Bronchial epithelial cell (primary cell): ENCODE measurements around the gene IL7R. TPM values are rescaled to one million over a fixed set of nuclear protein-coding genes. Genes with fewer than 3 reads are reported as not detected.

Source experiments
- DNase-seq: peaks from one replicate; pipeline ENCODE4 v3.0.0-alpha.2; 2010; ENCODE audit warnings: low read depth
- FAIRE-seq: peaks from 2 replicates; lab custom pipeline; 2011; peaks lifted over from hg19 to GRCh38; lab: Jason Lieb, UNC
- H3K27me3 ChIP-seq: 2 replicates; pipeline ENCODE4 v1.5.1; 2011; ENCODE audit warnings: low read length; ENCODE audit not compliant: control insufficient read depth, insufficient read depth
- H3K36me3 ChIP-seq: 2 replicates; pipeline ENCODE4 v1.5.1; 2011; ENCODE audit warnings: low read length; ENCODE audit not compliant: control insufficient read depth, insufficient read depth
- H3K4me3 ChIP-seq: 2 replicates; pipeline ENCODE4 v1.5.1; 2011; ENCODE audit warnings: mild to moderate bottlenecking, low read depth, low read length, control low read depth
- total RNA-seq: library from RNA; depleted of rRNA; stranded (reverse); fragments of >200 nt; gene quantifications from 2 replicates; pipeline ENCODE4 v1.2.1, GENCODE V29; 2014
- TF ChIP-seq, protein P1 (sequence below): IDR thresholded peaks from 2 replicates; pipeline ENCODE4 v1.5.1; 2011; ENCODE audit warnings: mild to moderate bottlenecking, moderate library complexity, low read length, control low read depth, inconsistent platforms; ENCODE audit not compliant: insufficient read depth, severe bottlenecking

Gene IL7R
- total RNA-seq, 1 donor from 2014 or later, result 0.26 TPM

DNA sequence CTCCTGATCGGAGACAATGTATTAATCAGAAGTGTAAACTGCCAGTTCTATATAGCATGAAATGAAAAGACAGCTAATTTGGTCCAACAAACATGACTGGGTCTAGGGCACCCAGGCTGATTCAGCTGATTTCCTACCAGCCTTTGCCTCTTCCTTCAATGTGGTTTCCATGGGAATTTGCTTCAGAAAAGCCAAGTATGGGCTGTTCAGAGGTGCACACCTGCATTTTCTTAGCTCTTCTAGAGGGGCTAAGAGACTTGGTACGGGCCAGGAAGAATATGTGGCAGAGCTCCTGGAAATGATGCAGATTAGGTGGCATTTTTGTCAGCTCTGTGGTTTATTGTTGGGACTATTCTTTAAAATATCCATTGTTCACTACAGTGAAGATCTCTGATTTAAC, 22.4 kb downstream of the IL7R start:
- Histone ChIP-seq H3K27me3 (no peaks in the 10 kb centered on the region), H3K36me3 (no peaks in the 10 kb centered on the region), H3K4me3 (no peak overlapping the region)
- no peak for FAIRE-seq
- TF ChIP-seq, protein P1, sequence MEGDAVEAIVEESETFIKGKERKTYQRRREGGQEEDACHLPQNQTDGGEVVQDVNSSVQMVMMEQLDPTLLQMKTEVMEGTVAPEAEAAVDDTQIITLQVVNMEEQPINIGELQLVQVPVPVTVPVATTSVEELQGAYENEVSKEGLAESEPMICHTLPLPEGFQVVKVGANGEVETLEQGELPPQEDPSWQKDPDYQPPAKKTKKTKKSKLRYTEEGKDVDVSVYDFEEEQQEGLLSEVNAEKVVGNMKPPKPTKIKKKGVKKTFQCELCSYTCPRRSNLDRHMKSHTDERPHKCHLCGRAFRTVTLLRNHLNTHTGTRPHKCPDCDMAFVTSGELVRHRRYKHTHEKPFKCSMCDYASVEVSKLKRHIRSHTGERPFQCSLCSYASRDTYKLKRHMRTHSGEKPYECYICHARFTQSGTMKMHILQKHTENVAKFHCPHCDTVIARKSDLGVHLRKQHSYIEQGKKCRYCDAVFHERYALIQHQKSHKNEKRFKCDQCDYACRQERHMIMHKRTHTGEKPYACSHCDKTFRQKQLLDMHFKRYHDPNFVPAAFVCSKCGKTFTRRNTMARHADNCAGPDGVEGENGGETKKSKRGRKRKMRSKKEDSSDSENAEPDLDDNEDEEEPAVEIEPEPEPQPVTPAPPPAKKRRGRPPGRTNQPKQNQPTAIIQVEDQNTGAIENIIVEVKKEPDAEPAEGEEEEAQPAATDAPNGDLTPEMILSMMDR, result no peak
- DNase-seq, result no peak

DNA sequence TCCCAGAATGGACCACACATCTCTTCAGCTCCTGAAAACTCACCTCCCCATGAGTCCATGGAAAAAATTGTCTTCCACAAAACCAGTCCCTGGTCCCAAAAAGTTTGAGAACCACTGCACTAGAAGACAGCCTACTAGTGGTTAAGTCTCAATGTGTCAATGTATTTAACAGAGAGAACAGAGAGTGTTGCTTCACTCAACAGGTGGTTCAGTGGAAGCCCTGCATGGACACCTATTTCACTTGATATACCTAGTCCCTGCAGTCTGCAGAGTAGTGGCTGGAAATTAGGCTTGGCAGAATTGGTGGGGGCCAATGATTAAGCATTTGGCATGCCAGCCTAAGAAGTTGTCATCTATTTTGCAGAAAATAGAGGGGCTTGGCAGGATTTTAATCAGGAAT, 23.0 kb downstream of the IL7R start:
- H3K36me3 ChIP-seq, result no peaks in the 10 kb centered on the region
- H3K4me3 ChIP-seq, result no peak overlapping the region
- H3K27me3 ChIP-seq, result no peaks in the 10 kb centered on the region
- TF ChIP-seq, protein P1, result no peak
- DNase-seq, result no peak
- no peak for FAIRE-seq

DNA sequence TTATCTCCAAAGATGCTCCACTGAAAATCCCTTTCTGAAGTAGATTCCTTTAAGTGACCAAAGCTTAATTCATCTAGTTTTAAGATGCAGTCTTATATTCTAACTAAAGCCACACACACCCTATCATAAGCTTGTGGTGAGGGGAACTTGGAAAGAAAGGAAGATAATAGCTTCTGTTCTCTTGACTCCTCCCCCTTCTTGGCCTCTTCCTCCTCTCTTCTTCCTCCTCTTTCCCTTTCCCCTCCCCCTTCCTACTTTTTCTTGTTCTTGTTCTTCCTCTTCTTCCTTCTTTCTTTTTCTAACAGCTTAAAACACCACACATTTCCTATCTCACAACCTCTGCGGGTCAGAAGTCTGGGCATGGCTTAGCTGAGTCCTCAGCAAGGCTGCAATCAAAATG, 23.5 kb downstream of the IL7R start:
- H3K27me3 ChIP-seq, result no peaks in the 10 kb centered on the region
- FAIRE-seq (no peak), DNase-seq (no peak)
- H3K36me3 ChIP-seq, result no peaks in the 10 kb centered on the region
- TF ChIP-seq, protein P1, result no peak
- no peak overlapping the region for H3K4me3 ChIP-seq

DNA sequence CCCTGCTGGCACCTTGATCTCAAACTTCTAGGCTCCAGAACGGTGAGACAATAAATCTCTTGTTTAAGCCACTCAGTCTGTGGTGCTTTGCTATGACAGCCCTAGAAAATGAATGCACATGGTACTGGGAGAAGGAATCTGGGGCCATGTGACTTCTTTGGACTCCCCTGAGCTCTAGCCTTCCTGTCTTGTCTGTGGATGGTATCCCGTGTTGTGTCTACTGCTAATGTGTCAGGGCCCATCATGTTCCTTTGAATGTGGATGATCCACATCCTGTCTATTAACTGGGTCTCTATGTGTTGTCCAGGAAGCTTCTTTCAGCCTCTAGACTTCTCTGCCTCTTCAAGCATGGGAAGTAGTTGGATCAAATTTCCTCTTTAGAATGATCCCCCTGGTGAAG, 25.1 kb downstream of the IL7R start:
- TF ChIP-seq, protein P1, result no peak
- DNase-seq, result no peak
- no peak for FAIRE-seq

DNA sequence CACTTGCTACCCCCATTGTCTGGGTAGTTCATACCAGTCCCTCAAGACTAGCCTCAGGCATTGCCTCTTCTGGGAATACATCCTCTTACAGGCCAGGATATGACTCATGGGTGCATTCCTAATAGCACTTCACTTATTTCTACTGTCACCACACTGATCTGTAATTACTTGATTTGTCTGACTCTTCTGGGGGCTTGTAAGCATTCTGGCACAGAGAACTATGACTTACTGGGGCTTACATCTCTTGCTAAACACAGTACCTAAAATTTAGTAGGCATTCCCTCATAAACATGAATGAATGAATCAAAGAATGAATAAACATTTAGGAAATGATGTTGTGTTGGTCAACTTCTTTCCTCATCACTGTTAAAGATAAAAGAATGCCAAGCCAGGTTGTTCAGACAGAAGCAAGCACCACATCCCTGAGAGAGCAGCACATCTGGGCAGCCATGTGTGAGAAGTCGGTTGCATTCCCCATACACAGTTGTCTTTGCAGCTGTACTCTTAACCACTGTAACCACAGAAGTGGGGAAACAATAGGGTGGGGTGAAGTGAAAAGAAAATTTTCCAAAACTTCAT, 27.6 kb downstream of the IL7R start:
- peak; percentile 91 for DNase-seq
- no peak overlapping the region for H3K4me3 ChIP-seq
- no peaks in the 10 kb centered on the region for H3K27me3 ChIP-seq
- TF ChIP-seq, protein P1, result no peak
- FAIRE-seq, result no peak
- no peaks in the 10 kb centered on the region for H3K36me3 ChIP-seq

More for the DNA sequence above, 25.1 kb downstream of the IL7R start:
- no peaks in the 10 kb centered on the region for H3K27me3 ChIP-seq
- no peak overlapping the region for H3K4me3 ChIP-seq
- H3K36me3 ChIP-seq, result no peaks in the 10 kb centered on the region

DNA sequence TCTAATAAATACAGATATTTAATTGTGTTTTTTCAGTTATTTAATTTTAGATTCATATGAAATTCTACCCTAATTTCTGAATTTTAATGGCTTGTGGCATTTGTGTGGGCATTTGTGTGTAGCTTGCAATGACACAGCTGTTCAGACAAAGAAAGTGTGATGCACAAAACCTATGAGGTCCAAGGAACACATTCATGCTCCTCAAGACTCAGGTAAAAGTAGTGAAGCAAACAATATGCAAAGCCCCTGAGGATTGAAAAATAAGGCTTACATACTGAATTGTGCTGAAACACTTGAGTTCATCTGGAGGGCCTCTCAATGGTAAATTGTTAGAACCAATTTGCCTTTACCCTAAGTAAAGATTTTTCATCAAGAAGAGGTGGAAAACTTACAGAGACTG, 28.1 kb downstream of the IL7R start:
- DNase-seq (no peak), FAIRE-seq (no peak)
- Histone ChIP-seq H3K36me3 (no peaks in the 10 kb centered on the region), H3K27me3 (no peaks in the 10 kb centered on the region), H3K4me3 (no peak overlapping the region)
- TF ChIP-seq, protein P1, result no peak
